GM12891 (cell line): ENCODE data around the gene EOMES.

Experiments
- POLR2A ChIP-seq: IDR thresholded peaks from 2 replicates; pipeline ENCODE4 v1.6.1; 2011; ENCODE audit warnings: low read depth, low read length, control low read depth
- POLR2AphosphoS5 ChIP-seq: IDR thresholded peaks from 2 replicates; pipeline ENCODE4 v1.6.1; 2011; ENCODE audit warnings: low read depth, low read length, control low read depth
- POU2F2 ChIP-seq: IDR thresholded peaks from 2 replicates; pipeline ENCODE4 v1.6.1; 2011; ENCODE audit warnings: low read depth, mild to moderate bottlenecking, control low read depth, low read length, moderate library complexity
- TAF1 ChIP-seq: IDR thresholded peaks from 2 replicates; pipeline ENCODE4 v1.6.1; 2011; ENCODE audit warnings: low read depth, low read length, control low read depth

GRCh38 chr3:27669591-27669990 is 52.5 kb downstream of the EOMES start:
- no peak for TF ChIP-seq POLR2AphosphoS5
- no peak for TF ChIP-seq POLR2A
- no peak for TF ChIP-seq TAF1
- no peak for TF ChIP-seq POU2F2
